Stimulated activated naive CD8-positive, alpha-beta T cell treated with anti-CD3 and anti-CD28 coated beads, Interleukin-15, Interleukin-2, amounts not matched to agents 100 ng/mL and 50 ng/mL, for 24 hours (primary cell): ENCODE results near the gene HNRNPH3.
"Not testable (repeated sequence)": the region's sequence is repeated elsewhere in the genome, so short reads cannot be mapped to it uniquely, and the experiment has no call there.

Source experiments
- H3K27ac Mint-ChIP-seq: one replicate; pipeline ENCODE4 v1.8.0; 2021; ENCODE audit warnings: mild to moderate bottlenecking, mixed read lengths
- H3K27me3 Mint-ChIP-seq: one replicate; pipeline ENCODE4 v1.8.0; 2021; ENCODE audit warnings: mixed read lengths
- H3K36me3 Mint-ChIP-seq: one replicate; pipeline ENCODE4 v1.8.0; 2021; ENCODE audit warnings: low read depth, mixed read lengths
- H3K4me1 Mint-ChIP-seq: one replicate; pipeline ENCODE4 v1.8.0; 2021; ENCODE audit warnings: low read depth, mixed read lengths
- H3K4me3 Mint-ChIP-seq: one replicate; pipeline ENCODE4 v1.8.0; 2021; ENCODE audit warnings: mild to moderate bottlenecking, mixed read lengths
- H3K9me3 Mint-ChIP-seq: one replicate; pipeline ENCODE4 v1.8.0; 2021; ENCODE audit warnings: mixed read lengths

Gene HNRNPH3

DNA sequence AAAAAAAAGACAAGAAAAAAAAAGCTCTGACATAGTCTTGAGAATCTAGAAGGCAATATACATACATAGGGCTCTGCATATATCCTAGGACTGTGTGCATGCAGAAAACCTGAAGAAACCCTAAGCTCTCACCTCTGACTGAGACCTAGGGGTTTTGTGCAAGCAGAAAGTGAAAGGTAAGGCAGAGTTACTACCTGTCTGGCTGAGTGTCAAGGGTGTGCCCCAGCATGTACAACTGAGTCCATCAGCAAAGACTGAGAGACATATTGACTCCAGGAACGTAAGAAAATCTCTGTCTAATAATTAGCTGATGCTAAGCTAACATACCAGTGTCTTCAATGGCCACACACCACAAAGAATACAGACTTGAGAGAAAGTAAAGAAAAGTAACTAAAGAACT is 16.3 kb upstream of the HNRNPH3 start:
- no peak overlapping the region for H3K27ac Mint-ChIP-seq
- peaks cover 7% of the 10 kb centered on the region for H3K4me1 Mint-ChIP-seq
- H3K36me3 Mint-ChIP-seq: peaks cover 4% of the 10 kb centered on the region
- no peaks in the 10 kb centered on the region for H3K27me3 Mint-ChIP-seq
- peaks cover 7% of the 10 kb centered on the region for H3K9me3 Mint-ChIP-seq
- no peak overlapping the region for H3K4me3 Mint-ChIP-seq

DNA sequence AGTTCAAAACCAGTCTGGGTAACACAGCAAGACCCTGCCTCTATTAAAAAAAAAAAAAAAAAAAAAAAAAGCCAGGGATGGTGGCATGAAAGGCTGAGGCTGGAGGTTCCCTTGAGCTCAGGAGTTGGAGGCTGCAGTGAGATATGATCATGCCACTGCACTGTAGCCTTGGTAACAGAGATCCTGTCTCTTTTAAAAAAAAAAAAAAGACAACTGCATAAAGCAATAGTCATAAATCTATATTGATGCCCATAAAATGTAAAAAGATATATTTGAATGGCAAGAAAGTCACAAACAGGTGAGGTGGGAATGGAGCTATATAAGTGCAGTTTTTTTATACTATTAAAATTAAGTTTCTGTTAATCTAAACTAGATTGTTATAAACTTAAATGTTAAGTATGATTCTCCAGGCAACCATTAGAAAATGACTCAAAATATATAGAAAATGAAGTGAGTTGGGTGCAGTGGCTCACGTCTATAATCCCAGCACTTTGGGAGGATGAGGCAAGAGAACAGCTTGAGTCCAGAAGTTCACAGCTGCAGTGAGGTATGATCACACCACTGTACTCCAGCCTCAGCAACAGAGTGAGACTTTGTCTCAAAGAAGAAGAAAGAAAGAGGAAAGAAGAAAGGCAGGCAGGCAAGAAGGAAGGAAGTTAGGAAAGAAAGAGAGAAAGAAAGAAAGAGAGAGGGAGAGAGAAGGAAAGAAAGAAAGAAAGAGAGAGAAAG is 13.4 kb upstream of the HNRNPH3 start:
- Mint-ChIP-seq H3K27me3 (no peaks in the 10 kb centered on the region), H3K4me1 (peaks cover 7% of the 10 kb centered on the region), H3K36me3 (peaks cover 4% of the 10 kb centered on the region), H3K27ac (no peak overlapping the region), H3K4me3 (no peak overlapping the region), H3K9me3 (peaks cover 7% of the 10 kb centered on the region)

DNA sequence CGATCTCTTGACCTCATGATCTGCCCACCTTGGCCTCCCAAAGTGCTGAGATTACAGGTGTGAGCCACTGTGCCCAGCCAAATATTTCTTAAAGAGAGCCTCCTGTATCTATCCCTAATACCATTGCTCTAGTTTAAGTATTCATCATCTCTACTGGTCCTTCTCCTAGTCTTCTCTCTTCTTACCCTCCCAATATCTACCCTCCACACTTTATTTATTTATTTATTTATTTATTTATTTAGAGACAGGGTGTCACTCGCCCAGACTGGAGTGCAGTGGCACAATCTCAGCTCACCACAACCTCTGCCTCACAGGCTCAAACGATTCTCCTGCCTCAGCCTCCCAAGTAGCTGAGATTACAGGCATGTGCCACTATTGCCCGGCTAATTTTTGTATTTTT is 7.5 kb upstream of the HNRNPH3 start:
- H3K27me3 Mint-ChIP-seq, H3K36me3 Mint-ChIP-seq, H3K9me3 Mint-ChIP-seq, H3K27ac Mint-ChIP-seq, H3K4me3 Mint-ChIP-seq, H3K4me1 Mint-ChIP-seq: not testable (repeated sequence)

DNA sequence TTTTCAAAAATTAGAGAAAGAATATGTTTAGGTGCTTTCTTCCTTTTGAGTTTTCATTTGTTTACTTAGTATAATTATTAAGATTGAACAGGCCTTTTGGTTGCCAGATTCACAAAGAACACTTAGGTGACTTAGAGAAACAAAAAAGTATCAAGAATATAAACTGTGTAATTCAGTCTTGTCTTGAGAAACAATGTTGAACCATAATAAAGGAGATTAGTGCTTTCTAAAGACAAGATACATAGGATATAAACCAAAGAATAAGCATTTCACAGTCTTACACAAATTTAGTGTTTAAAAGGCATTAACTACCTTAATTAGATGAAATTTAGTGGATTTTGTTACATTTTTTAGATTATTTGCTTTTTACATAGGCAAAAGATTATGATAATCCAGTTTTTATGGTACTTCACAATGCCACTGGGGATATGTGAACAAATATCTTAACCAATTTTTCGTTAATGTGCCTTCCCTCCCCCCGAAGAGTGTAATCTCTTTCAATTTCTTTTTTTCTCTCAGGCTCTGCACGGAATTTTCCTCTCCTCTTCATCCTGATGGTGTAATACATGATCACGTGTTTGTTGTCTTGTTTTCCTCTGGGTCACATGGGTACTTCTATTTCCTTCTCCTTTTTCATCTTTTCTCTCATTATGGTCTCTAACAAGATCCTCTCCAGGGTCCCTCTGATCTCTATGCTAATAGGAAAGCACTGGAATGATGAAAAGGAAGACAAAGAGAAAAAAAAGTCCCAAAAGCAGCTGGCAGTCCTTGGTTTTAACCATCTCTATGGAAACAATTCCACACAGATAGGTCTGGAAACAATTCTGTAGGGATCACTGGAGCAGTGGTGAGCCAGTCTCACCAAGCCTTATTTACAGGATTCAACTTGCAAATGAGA is 3.7 kb upstream of the HNRNPH3 start:
- peak overlapping the region; percentile 67 for H3K27ac Mint-ChIP-seq
- peaks cover 22% of the 10 kb centered on the region for H3K4me1 Mint-ChIP-seq
- no peaks in the 10 kb centered on the region for H3K27me3 Mint-ChIP-seq
- H3K36me3 Mint-ChIP-seq: peaks cover 6% of the 10 kb centered on the region
- H3K9me3 Mint-ChIP-seq: no peaks in the 10 kb centered on the region
- peak overlapping the region; percentile 50 for H3K4me3 Mint-ChIP-seq

DNA sequence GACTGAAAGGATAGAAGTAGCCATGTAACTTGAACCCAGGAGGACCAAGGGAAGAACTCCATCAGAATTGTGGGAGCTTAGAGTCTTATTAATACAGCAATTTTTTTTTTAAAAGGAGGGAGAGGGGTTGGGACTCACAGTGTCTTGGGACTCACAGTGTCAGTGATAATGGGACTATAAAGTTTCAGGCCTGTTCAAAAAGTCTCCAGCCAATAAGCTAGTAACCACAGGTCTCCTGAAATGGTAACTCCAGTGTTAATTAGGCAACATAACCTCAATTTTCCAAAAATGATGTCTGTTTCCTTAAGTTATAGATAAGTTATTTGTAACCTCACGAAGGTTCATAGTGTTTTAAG is 2.4 kb upstream of the HNRNPH3 start:
- no peaks in the 10 kb centered on the region for H3K9me3 Mint-ChIP-seq
- H3K27me3 Mint-ChIP-seq: no peaks in the 10 kb centered on the region
- H3K4me1 Mint-ChIP-seq: peaks cover 28% of the 10 kb centered on the region
- no peak overlapping the region for H3K4me3 Mint-ChIP-seq
- H3K27ac Mint-ChIP-seq: no peak overlapping the region
- H3K36me3 Mint-ChIP-seq: peaks cover 19% of the 10 kb centered on the region

DNA sequence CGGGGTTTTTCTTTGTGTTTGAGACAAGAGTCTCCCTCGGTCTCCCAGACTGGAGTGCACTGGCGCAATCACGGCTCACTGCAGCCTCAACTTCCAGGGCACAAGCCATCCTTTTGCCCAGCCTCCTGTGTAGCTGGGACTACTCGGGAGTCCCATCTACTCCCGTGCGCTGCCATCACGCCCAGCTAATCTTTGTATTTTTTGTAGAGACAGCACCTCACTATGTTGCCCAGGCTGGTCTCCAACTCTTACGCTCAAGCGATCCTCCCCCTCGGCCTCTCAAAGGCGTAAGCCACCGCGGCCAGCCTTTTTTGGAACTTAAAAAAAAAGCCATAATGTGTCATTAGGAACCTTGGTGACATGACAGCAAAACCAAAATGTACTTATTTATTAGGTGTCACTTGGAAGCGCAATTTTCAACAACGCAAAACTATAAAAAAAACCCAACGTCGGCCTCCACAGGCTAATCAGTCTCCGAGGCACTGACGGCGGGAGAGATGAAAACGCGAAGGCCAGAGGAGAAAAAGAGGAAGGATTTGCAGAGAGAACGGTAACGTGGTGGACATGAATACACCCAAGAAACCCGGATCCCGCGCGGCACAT is 911 bp upstream of the HNRNPH3 start:
- no peaks in the 10 kb centered on the region for H3K27me3 Mint-ChIP-seq
- H3K4me1 Mint-ChIP-seq: peaks cover 43% of the 10 kb centered on the region
- H3K36me3 Mint-ChIP-seq: peaks cover 34% of the 10 kb centered on the region
- peak overlapping the region; percentile 100 for H3K27ac Mint-ChIP-seq
- H3K4me3 Mint-ChIP-seq: peak overlapping the region; percentile 98
- no peaks in the 10 kb centered on the region for H3K9me3 Mint-ChIP-seq

DNA sequence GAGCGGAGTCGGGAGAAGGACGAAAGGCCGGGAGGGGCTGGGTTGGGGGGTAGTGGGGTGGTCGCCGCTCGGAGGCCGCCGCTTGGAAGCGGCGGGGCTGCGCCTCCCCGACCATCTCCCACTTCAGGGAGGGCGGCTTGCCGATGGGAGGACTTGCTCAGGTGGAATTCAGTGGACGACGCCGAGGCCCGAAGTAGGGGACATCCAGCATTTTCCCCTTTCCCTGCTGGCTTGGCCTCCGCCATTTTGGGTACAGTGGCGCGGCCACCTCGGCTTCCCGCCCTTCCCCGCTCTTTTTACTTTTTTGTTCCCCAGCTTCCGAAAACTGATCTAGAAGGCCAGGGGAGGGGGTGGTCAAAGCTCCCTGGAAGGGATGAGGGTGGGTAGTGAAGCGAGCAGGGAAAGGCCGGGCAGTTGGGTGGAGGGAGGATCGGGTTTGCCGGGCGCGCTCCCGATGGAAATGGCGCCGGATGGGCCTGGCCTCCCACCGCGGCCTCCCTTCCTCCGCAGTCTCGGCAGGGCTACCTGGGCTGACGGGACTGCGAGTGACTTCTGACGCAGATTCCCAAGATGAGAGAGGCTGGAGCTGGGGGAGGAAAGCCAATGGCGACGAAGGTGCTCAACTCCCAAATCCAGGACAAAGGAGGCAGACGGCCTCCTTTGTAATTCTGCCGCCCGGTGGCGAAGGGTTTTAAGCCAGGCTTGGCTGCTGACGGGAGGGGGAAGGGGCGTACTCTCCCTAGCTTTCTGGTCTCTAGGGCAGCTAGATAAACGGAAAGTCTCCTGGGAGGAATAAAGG is 594 bp downstream of the HNRNPH3 start, which contains the start of gene PBLD:
PBLD (minus strand) TSS at position 670 of the 799 bp plus-strand sequence. CDS start 26,084 bp downstream, outside the sequence.
- H3K4me3 Mint-ChIP-seq: peak within 1 kb of the TSS; percentile 98
- peak within 1 kb of the TSS; percentile 100 for H3K27ac Mint-ChIP-seq
- H3K4me1 Mint-ChIP-seq: peaks cover 58% of the 10 kb centered on the region
- H3K9me3 Mint-ChIP-seq: no peaks in the 10 kb centered on the region
- H3K36me3 Mint-ChIP-seq: peaks cover 49% of the 10 kb centered on the region
- no peaks in the 10 kb centered on the region for H3K27me3 Mint-ChIP-seq

DNA sequence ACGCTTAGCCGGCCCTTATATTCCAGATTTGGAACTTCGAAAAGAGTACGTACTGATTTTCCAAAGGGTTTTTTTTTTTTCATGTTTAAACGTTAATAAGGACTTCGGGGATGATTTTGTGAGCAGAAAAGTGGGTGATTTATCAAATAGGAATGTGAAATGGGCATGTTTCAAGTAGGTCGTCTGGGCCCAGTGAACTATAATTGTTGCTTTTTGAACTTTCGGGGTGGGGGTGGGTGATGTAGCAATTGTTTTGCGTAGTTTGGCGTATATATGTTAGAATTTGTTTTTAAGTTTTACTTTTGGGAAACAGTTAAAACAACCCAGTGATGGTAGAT is 1.2 kb downstream of the HNRNPH3 start:
- Mint-ChIP-seq H3K4me3 (peak overlapping the region; percentile 98), H3K36me3 (peaks cover 54% of the 10 kb centered on the region)

DNA sequence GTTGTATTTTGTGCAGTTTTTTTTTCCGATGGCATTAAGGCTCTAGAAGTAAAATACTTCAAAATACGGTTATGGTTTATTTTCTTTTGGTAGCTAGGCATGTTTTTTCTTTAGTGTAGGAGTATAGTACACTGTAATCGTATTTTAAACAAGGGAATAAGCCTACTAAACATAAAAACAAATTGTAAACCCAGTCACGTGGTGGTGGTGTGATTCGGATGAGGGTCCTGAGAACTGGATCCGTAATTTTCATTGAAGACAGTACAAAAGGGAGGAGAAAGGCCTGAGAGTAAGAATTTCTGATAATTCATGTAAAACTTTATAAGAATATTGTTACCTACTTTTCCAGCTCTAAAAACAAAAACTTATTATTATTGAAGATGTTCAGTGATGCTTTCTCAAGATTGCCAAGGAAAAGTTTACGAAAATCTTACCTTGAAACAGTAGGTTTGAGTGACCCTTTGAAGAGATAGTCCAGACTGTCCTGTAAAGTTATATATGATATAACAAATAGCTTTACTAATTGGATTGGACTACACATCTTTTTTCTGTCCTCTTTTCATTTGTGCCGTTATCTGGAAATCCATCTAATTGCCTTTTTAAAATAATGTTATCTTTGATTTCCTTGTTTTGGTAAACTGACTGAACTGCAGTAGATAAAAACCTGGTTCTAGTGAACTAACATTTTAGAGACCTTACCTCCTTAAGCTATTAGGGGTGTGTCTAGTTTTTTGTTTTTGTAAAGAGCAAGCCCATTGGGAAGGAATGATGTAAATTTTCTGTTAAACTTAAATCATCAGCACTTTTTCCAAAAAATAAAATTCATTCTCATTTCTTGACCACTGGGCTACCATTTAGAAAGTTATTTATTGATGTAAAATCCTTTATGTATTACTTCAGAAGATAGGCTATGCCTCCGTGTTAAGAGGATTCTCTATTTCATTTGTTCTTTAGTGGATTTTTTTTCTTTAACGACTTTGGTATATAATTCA is 1.9 kb downstream of the HNRNPH3 start:
- Mint-ChIP-seq H3K36me3 (peaks cover 60% of the 10 kb centered on the region), H3K4me1 (peaks cover 62% of the 10 kb centered on the region), H3K27me3 (no peaks in the 10 kb centered on the region), H3K4me3 (peak overlapping the region; percentile 98), H3K9me3 (no peaks in the 10 kb centered on the region), H3K27ac (peak overlapping the region; percentile 100)

More for the DNA sequence above, 1.2 kb downstream of the HNRNPH3 start:
- Mint-ChIP-seq H3K27me3 (no peaks in the 10 kb centered on the region), H3K27ac (peak overlapping the region; percentile 100), H3K4me1 (peaks cover 63% of the 10 kb centered on the region), H3K9me3 (no peaks in the 10 kb centered on the region)

DNA sequence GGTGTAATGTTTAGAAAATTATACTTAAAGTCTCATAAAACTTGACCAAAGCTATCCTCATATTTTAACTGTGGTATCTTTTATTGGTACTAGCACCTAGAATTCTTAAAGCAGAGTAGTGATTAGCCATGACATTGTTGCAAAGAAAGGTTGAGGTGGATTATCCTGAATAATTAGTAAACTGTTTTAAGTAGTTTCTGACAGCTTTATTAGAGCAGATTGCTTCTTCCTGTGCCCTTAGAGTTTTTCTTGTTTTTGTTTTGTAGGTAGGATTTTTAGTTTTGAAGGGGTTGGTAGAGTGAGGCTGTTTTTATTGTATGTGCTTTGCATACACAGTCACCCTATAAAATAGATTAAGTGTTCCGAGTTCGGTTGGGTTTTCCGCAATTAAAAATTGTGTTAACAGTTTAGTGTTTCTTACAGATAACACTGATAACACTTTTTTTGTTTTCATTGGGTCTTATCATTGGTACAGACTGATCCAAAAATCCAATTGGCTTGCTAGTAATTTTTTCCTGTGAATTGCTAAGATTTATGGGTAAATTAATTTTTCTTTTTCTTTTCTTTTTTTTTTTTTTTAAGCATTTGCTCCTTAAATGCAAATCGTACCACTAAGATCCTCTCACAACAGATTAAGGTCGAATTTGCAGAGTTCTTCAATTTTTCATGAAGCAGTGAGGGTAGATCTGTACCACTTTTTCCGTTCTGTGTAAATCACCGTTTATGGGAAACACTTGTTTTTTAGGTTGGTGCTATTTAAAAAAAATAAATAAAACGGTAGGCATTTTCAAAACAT is 3.0 kb downstream of the HNRNPH3 start:
- peaks cover 62% of the 10 kb centered on the region for H3K4me1 Mint-ChIP-seq
- H3K36me3 Mint-ChIP-seq: peaks cover 71% of the 10 kb centered on the region
- no peaks in the 10 kb centered on the region for H3K9me3 Mint-ChIP-seq
- peak overlapping the region; percentile 98 for H3K4me3 Mint-ChIP-seq
- H3K27me3 Mint-ChIP-seq: no peaks in the 10 kb centered on the region
- peak overlapping the region; percentile 57 for H3K27ac Mint-ChIP-seq

DNA sequence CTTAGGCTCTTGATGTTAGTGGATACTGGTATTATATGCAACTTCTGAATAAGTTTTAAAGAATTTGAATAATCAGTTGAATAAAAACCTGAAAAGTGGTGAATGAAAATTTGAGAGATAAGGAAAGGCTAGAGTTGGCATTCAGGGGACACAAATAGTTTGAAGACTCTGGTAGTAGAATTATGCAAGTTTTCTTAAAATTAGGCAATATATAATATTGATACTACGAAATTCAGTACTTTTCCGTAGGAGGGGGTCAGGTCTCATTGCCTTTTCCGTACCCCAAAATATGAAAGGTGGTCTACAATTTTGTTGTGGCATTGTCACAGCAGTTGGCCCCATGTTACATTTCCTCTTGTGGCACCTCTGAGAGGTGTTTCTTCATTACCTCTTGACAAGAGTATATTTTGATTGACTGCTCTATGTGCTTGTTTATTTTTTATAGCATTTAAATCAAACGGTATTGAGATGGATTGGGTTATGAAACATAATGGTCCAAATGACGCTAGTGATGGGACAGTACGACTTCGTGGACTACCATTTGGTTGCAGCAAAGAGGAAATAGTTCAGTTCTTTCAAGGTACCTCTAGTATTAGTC is 5.0 kb downstream of the HNRNPH3 start:
- H3K4me1 Mint-ChIP-seq: peaks cover 46% of the 10 kb centered on the region

DNA sequence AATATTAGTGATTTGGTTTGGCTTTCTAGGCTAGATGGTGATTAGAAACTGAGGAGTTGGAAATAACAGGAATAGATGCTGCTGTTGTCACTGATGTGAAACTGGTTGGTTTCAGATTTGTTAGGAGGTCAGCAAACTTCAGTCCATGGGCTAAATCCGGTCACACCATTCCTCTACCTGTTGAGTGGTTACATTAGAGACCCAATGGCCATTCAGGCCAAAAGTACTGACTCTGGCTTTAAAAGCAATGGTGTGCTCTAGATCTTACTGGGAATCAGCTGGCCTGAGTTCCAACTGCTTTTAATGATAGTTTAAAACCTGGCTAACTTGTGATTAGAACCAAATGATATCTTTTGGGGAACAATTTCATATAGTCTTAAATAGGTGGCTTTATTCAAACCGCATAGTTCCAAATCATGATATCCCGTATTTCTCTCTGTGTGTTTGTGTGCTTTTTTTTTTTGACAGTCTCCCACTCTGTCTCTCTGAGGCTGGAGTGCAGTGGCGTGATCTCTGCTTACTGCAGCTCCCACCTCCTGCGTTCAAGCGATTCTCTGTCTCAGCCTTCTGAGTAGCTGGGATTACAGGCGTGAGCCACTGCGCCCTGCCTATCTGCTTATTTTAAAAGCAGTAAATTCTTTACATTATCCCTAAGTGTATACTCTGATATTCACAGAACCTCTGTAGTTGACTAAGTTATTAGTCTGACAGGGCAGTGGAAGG is 8.7 kb downstream of the HNRNPH3 start:
- no peak overlapping the region for H3K4me3 Mint-ChIP-seq
- peak overlapping the region; percentile 71 for H3K27ac Mint-ChIP-seq
- H3K36me3 Mint-ChIP-seq: peaks cover 93% of the 10 kb centered on the region
- H3K9me3 Mint-ChIP-seq: no peaks in the 10 kb centered on the region
- H3K27me3 Mint-ChIP-seq: no peaks in the 10 kb centered on the region
- peaks cover 29% of the 10 kb centered on the region for H3K4me1 Mint-ChIP-seq

More for the DNA sequence above, 5.0 kb downstream of the HNRNPH3 start:
- Mint-ChIP-seq H3K27ac (peak overlapping the region; percentile 82), H3K9me3 (no peaks in the 10 kb centered on the region), H3K36me3 (peaks cover 91% of the 10 kb centered on the region), H3K27me3 (no peaks in the 10 kb centered on the region), H3K4me3 (peak overlapping the region; percentile 98)
